CD4-positive, alpha-beta T cell (primary cell): ENCODE data around the gene DSP. TPM values are rescaled to one million over a fixed set of nuclear protein-coding genes. Genes with fewer than 3 reads are reported as not detected.

ENCODE experiments used
- ATAC-seq: fragments of 200-7000 bp; cut with Tn5 transposase; one replicate; pipeline ENCODE4 v1.10.0; 2022; ENCODE audit warnings: mild to moderate bottlenecking; ENCODE audit not compliant: poor library complexity
- CTCF ChIA-PET: fragments of 350-600 bp; sonication (Branson Sonifier 250); formaldehyde crosslinking; loops from one replicate; lab custom pipeline; 2021; ENCODE audit warnings: antibody characterized with exemption, inconsistent platforms; lab: Charles Lee
- POLR2A ChIA-PET: fragments of 350-600 bp; sonication (Branson Sonifier 250); formaldehyde crosslinking; loops from one replicate; lab custom pipeline; 2021; ENCODE audit warnings: antibody characterized with exemption, inconsistent platforms; lab: Charles Lee
- DNase-seq, 14 experiments: peaks; one replicate each; pipeline ENCODE4 v3.0.0-alpha.2; 2013 to 2020; ENCODE audit warnings: mixed read lengths in 2 of 14
- H3K27ac ChIP-seq, 2 donors: one replicate each; pipeline versions ENCODE4 v1.5.1 to v1.7.0; 2013; ENCODE audit warnings: low read length in 2 of 2, low read depth in 1 of 2, mild to moderate bottlenecking in 1 of 2
- H3K27me3 ChIP-seq, 2 experiments: 1 replicate in 1 of 2; 2 replicates in 1 of 2; pipeline versions ENCODE4 v1.6.1 to v1.7.0; 2013; ENCODE audit warnings: low read length in 2 of 2, control low read depth in 1 of 2, mild to moderate bottlenecking in 1 of 2, moderate library complexity in 1 of 2; ENCODE audit not compliant: insufficient read depth in 2 of 2, control insufficient read depth in 1 of 2
- H3K36me3 ChIP-seq: one replicate; pipeline ENCODE4 v1.6.1; 2013; ENCODE audit warnings: low read length, control low read depth; ENCODE audit not compliant: insufficient read depth
- H3K4me1 ChIP-seq: one replicate; pipeline ENCODE4 v1.6.1; 2013; ENCODE audit warnings: low read length, control low read depth; ENCODE audit not compliant: insufficient read depth
- H3K4me3 ChIP-seq: one replicate; pipeline ENCODE4 v1.5.1; 2013; ENCODE audit warnings: mild to moderate bottlenecking, low read length, moderate library complexity
- H3K9me3 ChIP-seq, 2 experiments: 1 replicate in 1 of 2; 2 replicates in 1 of 2; pipeline versions ENCODE4 v1.6.1 to v1.7.0; 2013; ENCODE audit warnings: low read length in 2 of 2, mild to moderate bottlenecking in 2 of 2, control low read depth in 1 of 2, moderate library complexity in 1 of 2; ENCODE audit not compliant: control insufficient read depth in 1 of 2, insufficient read depth in 1 of 2
- H3K27ac Mint-ChIP-seq: one replicate; pipeline ENCODE4 v1.8.0; 2020; ENCODE audit warnings: mixed read lengths
- H3K27me3 Mint-ChIP-seq: one replicate; pipeline ENCODE4 v1.8.0; 2021; ENCODE audit warnings: mixed read lengths
- H3K36me3 Mint-ChIP-seq: one replicate; pipeline ENCODE4 v1.8.0; 2021; ENCODE audit warnings: low read depth, mixed read lengths
- H3K4me1 Mint-ChIP-seq: one replicate; pipeline ENCODE4 v1.8.0; 2021; ENCODE audit warnings: low read depth, mixed read lengths
- H3K4me3 Mint-ChIP-seq: one replicate; pipeline ENCODE4 v1.8.0; 2020; ENCODE audit warnings: mild to moderate bottlenecking, mixed read lengths
- H3K9me3 Mint-ChIP-seq: one replicate; pipeline ENCODE4 v1.8.0; 2020; ENCODE audit warnings: mixed read lengths
- intact Hi-C, 2 experiments: fragments of 100-400 bp; cut with DNase I in 1 of 2; cut with micrococcal nuclease in 1 of 2; formaldehyde crosslinking; loops; one replicate each; pipeline versions ENCODE4 v1.15.1 to v1.9.0; 2023 to 2025; cut with DNase I, micrococcal nuclease
- total RNA-seq, 174 experiments: library from RNA in 2 of 174; stranded (reverse) in 2 of 174; gene quantifications; one replicate each; pipeline ENCODE4 v1.2.3 and lab custom pipeline; 2021 to 2026
- TF ChIP-seq, protein P1 (sequence below): fragments of 200-600 bp; IDR thresholded peaks from one replicate; pipeline ENCODE4 v1.8.0; 2022; ENCODE audit warnings: antibody characterized with exemption, mild to moderate bottlenecking

DSP gene
- total RNA-seq, 2 experiments from 2014 or later = 0.14 TPM; not detected in 1

DNA sequence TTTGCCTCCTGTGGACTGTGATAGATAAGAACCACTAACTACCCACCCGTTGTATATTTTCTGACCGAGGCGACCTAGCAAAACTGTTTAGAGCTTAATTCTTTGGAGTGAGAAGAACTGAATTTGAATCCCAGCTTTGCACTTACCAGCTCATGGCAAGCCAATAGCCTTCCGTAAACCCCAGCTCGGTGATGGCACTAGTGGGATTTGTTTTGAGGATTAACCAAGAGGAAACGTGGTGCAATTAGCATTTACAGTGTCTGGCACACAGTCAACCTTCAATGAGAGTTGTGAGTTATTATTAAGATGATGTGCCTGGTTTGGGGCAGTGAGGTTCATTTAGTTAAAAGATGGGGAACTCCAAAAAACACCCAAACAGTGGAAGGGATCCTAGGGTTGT, 12.3 kb upstream of the DSP start:
- intact Hi-C loops = no loop called here
- ATAC-seq (no peak), DNase-seq (no peak)
- Mint-ChIP-seq H3K4me3 (no peak overlapping the region), H3K9me3 (no peaks in the 10 kb centered on the region), H3K27ac (no peak overlapping the region), H3K36me3 (no peaks in the 10 kb centered on the region), H3K27me3 (peaks cover 53% of the 10 kb centered on the region), H3K4me1 (no peaks in the 10 kb centered on the region)
- no peak overlapping the region for H3K4me3 ChIP-seq
- H3K36me3 ChIP-seq = no peaks in the 10 kb centered on the region
- TF ChIP-seq, protein P1, sequence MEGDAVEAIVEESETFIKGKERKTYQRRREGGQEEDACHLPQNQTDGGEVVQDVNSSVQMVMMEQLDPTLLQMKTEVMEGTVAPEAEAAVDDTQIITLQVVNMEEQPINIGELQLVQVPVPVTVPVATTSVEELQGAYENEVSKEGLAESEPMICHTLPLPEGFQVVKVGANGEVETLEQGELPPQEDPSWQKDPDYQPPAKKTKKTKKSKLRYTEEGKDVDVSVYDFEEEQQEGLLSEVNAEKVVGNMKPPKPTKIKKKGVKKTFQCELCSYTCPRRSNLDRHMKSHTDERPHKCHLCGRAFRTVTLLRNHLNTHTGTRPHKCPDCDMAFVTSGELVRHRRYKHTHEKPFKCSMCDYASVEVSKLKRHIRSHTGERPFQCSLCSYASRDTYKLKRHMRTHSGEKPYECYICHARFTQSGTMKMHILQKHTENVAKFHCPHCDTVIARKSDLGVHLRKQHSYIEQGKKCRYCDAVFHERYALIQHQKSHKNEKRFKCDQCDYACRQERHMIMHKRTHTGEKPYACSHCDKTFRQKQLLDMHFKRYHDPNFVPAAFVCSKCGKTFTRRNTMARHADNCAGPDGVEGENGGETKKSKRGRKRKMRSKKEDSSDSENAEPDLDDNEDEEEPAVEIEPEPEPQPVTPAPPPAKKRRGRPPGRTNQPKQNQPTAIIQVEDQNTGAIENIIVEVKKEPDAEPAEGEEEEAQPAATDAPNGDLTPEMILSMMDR = no peak
- ChIA-PET POLR2A (no interaction called here), CTCF (no interaction called here)
- H3K27ac ChIP-seq = no peak overlapping the region
- H3K27me3 ChIP-seq = peaks cover 7 to 11% of the 10 kb centered on the region in 2 experiments
- no peaks in the 10 kb centered on the region for H3K9me3 ChIP-seq
- no peaks in the 10 kb centered on the region for H3K4me1 ChIP-seq

DNA sequence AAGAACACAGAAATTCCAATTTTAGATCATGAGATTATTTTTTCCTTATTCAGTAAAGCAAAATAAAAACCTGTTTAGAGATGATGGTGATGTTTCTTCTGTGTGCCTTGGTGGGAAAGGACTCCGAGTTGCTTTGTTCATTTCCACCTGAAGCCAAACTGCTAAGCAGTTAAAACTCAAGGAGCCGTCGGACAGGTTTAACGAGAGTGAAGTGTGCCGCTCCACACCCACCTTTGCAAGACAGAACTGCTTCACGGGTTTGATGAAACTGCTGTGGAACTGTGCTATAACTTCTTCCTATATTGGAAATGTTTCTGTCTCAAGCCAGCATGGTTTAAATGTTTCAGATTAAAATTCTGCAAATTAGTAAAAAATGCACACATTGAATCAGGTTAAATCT, 9.2 kb upstream of the DSP start:
- Mint-ChIP-seq H3K27ac (no peak overlapping the region), H3K4me1 (no peaks in the 10 kb centered on the region), H3K36me3 (no peaks in the 10 kb centered on the region), H3K4me3 (no peak overlapping the region), H3K27me3 (peaks cover 52% of the 10 kb centered on the region), H3K9me3 (no peaks in the 10 kb centered on the region)
- no peak overlapping the region for H3K27ac ChIP-seq
- intact Hi-C loops = no loop called here
- POLR2A ChIA-PET = interaction anchor here (1.0 kb wide), 1 partner anchor 14 kb away, joined by 3 read pairs; no protein-coding TSS in a partner anchor
- CTCF ChIA-PET = no interaction called here
- ATAC-seq (no peak), DNase-seq (no peak)
- TF ChIP-seq, protein P1 = no peak
- H3K36me3 ChIP-seq = no peaks in the 10 kb centered on the region
- H3K9me3 ChIP-seq = no peaks in the 10 kb centered on the region
- peaks cover 8 to 14% of the 10 kb centered on the region in 2 experiments for H3K27me3 ChIP-seq
- no peak overlapping the region for H3K4me3 ChIP-seq
- no peaks in the 10 kb centered on the region for H3K4me1 ChIP-seq

DNA sequence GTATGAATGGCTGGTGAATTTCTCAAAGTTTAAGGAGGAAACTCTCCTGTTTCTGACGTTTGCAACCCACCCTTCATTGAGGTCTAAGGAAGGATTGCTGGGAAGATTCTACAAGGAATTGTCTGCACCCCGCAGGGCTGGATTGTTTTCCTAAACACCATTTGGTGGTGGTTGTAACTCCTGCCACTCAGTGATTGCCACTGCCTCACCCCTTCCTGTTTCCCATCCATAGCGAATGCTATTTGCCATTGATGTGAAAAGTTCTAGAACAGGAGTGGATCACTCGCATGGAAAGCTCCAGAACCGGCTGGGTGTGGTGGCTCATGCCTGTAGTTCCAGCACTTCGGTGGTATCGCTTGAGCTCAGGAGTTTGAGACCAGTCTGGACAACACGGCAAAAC, 8.7 kb upstream of the DSP start:
- Mint-ChIP-seq H3K36me3 (no peaks in the 10 kb centered on the region), H3K9me3 (no peaks in the 10 kb centered on the region), H3K27me3 (peaks cover 52% of the 10 kb centered on the region), H3K4me3 (no peak overlapping the region), H3K27ac (no peak overlapping the region), H3K4me1 (no peaks in the 10 kb centered on the region)
- H3K4me1 ChIP-seq = no peaks in the 10 kb centered on the region
- CTCF ChIA-PET = interaction anchor here (0.7 kb wide), 1 partner anchor 1582 kb away, joined by 3 read pairs; no protein-coding TSS in a partner anchor
- TF ChIP-seq, protein P1 = no peak
- peaks cover 9 to 16% of the 10 kb centered on the region in 2 experiments for H3K27me3 ChIP-seq
- H3K27ac ChIP-seq = no peak overlapping the region
- H3K36me3 ChIP-seq = no peaks in the 10 kb centered on the region
- intact Hi-C loops = no loop called here
- no peak overlapping the region for H3K4me3 ChIP-seq
- POLR2A ChIA-PET = interaction anchor here (1.0 kb wide), 1 partner anchor 13 kb away, joined by 3 read pairs; no protein-coding TSS in a partner anchor
- H3K9me3 ChIP-seq = no peaks in the 10 kb centered on the region
- DNase-seq (no peak), ATAC-seq (no peak)
